K562 (cell line): ENCODE measurements around the gene NINJ1. TPM values are rescaled to one million over a fixed set of nuclear protein-coding genes. Genes with fewer than 3 reads are reported as not detected.

Experiments used
- ARHGAP35 ChIP-seq: fragments of 450-650 bp; IDR thresholded peaks from 2 replicates; pipeline ENCODE4 v1.6.1; 2018; ENCODE audit not compliant: partially characterized antibody
- BHLHE40 ChIP-seq: IDR thresholded peaks from 2 replicates; pipeline ENCODE4 v1.6.1; 2011; ENCODE audit warnings: low read length, improper control_type of control experiment
- CBX8 ChIP-seq: fragments of 200-600 bp; sonication (generic); IDR thresholded peaks from 2 replicates; pipeline ENCODE4 v1.6.1; 2012; ENCODE audit warnings: borderline replicate concordance, mixed run types, low read depth, mild to moderate bottlenecking, moderate library complexity, mixed read lengths, low read length, control low read depth, inconsistent platforms; ENCODE audit not compliant: poor library complexity, severe bottlenecking; ENCODE audit errors: extremely low read depth
- CHD1 ChIP-seq: fragments of 200-600 bp; sonication (generic); IDR thresholded peaks from one replicate; pipeline ENCODE4 v1.6.1; 2012; ENCODE audit warnings: mild to moderate bottlenecking, moderate library complexity, low read length, inconsistent platforms
- DPF2 ChIP-seq: fragments of 450-650 bp; IDR thresholded peaks from 2 replicates; pipeline ENCODE4 v1.6.1; 2016
- GTF2E2 ChIP-seq: fragments of 200-800 bp; sonication (Bioruptor generic); IDR thresholded peaks from 2 replicates; pipeline ENCODE4 v1.6.1; 2016; ENCODE audit warnings: missing genetic modification characterization, missing compliant biosample characterization
- NFIX ChIP-seq: fragments of 250-450 bp; sonication (Bioruptor Pico); IDR thresholded peaks from 2 replicates; pipeline ENCODE4 v1.4.0; 2020; ENCODE audit warnings: low read depth, mild to moderate bottlenecking, moderate library complexity
- SAFB ChIP-seq: fragments of 200-400 bp; formaldehyde crosslinking; IDR thresholded peaks from 2 replicates; pipeline ENCODE4 v1.6.1; 2017; ENCODE audit warnings: low read depth, low read length, borderline replicate concordance
- SIN3B ChIP-seq: fragments of 450-650 bp; IDR thresholded peaks from 2 replicates; pipeline ENCODE4 v1.6.1; 2017; ENCODE audit warnings: low read depth, mild to moderate bottlenecking, moderate library complexity
- SRSF7 ChIP-seq: fragments of 200-400 bp; formaldehyde crosslinking; optimal IDR thresholded peaks from 2 replicates; pipeline ENCODE3; 2017; ENCODE audit warnings: mild to moderate bottlenecking, low read depth, low read length
- TAF15 ChIP-seq: fragments of 200-400 bp; formaldehyde crosslinking; IDR thresholded peaks from 2 replicates; pipeline ENCODE4 v1.6.1; 2017; ENCODE audit warnings: mild to moderate bottlenecking, low read depth, low read length, moderate library complexity
- ZBTB7A ChIP-seq: IDR thresholded peaks from 2 replicates; pipeline ENCODE4 v1.6.1; 2011; ENCODE audit warnings: low read depth, mild to moderate bottlenecking, low read length, moderate library complexity, borderline replicate concordance; ENCODE audit not compliant: control insufficient read depth
- ZNF174 ChIP-seq: fragments of 250-450 bp; sonication (Bioruptor Pico); IDR thresholded peaks from 2 replicates; pipeline ENCODE4 v1.4.0; 2020; ENCODE audit warnings: mild to moderate bottlenecking
- ZNF274 ChIP-seq: IDR thresholded peaks from 2 replicates; pipeline ENCODE4 v1.6.1; 2011; ENCODE audit warnings: low read depth, mild to moderate bottlenecking, low read length, moderate library complexity, borderline replicate concordance
- ZNF57 ChIP-seq: fragments of 450-650 bp; formaldehyde crosslinking; IDR thresholded peaks from 2 replicates; pipeline ENCODE4 v1.4.0; 2020; ENCODE audit warnings: mild to moderate bottlenecking, moderate library complexity
- polyA plus RNA-seq, 8 experiments: library from polyadenylated mRNA; depleted of rRNA in 4 of 8; stranded (reverse) in 5 of 8; unstranded in 3 of 8; fragments of >200 nt; fragmentation: Nextera tagmentation in 2 of 8; fragmentation: Illumina TruSeq in 1 of 8; extraction: Ambion mirVana in 2 of 8; extraction: Trizol in 1 of 8; gene quantifications; 2 replicates each; pipeline versions ENCODE4 v1.2.1 to v1.2.3, GENCODE V29; 2011 to 2014; ENCODE audit warnings: inconsistent platforms in 1 of 8, missing spikeins in 1 of 8
- total RNA-seq, 7 experiments: library from RNA; depleted of rRNA in 6 of 7; stranded (reverse); fragments of >200 nt in 6 of 7; fragmentation: Illumina TruSeq in 2 of 7; extraction: Trizol in 2 of 7; gene quantifications; 2 replicates each; pipeline versions ENCODE4 v1.2.1 to v1.2.3, GENCODE V29; 2011 to 2021; ENCODE audit warnings: low replicate concordance in 1 of 7
- TF ChIP-seq, protein P1 (sequence below): fragments of 450-650 bp; IDR thresholded peaks from 2 replicates; pipeline ENCODE4 v1.6.1; 2017; ENCODE audit warnings: antibody characterized with exemption
- TF ChIP-seq, protein P2 (sequence below), 2 experiments: IDR thresholded peaks; 2 replicates each; pipeline ENCODE4 v1.6.1; 2012; ENCODE audit warnings: improper control_type of control experiment in 2 of 2, low read depth in 2 of 2, low read length in 2 of 2, borderline replicate concordance in 1 of 2
- TF ChIP-seq, protein P3 (sequence below), 3 experiments: fragments of 200-800 bp in 1 of 3; sonication (Bioruptor generic) in 1 of 3; sonication (generic) in 1 of 3; formaldehyde crosslinking in 1 of 3; IDR thresholded peaks; 2 replicates each; pipeline versions ENCODE4 v1.6.1 to v1.8.0; 2016 to 2022; ENCODE audit warnings: mild to moderate bottlenecking in 2 of 3, missing compliant biosample characterization in 2 of 3, missing genetic modification characterization in 2 of 3, missing genetic modification reagents in 1 of 3

Gene NINJ1
- total and polyA plus RNA-seq, 9 of the 15 experiments (the other 6 are each of a cell fraction or from before 2014, with no cell fraction given) = 0.13 to 8.4 (median 4.9) TPM

DNA sequence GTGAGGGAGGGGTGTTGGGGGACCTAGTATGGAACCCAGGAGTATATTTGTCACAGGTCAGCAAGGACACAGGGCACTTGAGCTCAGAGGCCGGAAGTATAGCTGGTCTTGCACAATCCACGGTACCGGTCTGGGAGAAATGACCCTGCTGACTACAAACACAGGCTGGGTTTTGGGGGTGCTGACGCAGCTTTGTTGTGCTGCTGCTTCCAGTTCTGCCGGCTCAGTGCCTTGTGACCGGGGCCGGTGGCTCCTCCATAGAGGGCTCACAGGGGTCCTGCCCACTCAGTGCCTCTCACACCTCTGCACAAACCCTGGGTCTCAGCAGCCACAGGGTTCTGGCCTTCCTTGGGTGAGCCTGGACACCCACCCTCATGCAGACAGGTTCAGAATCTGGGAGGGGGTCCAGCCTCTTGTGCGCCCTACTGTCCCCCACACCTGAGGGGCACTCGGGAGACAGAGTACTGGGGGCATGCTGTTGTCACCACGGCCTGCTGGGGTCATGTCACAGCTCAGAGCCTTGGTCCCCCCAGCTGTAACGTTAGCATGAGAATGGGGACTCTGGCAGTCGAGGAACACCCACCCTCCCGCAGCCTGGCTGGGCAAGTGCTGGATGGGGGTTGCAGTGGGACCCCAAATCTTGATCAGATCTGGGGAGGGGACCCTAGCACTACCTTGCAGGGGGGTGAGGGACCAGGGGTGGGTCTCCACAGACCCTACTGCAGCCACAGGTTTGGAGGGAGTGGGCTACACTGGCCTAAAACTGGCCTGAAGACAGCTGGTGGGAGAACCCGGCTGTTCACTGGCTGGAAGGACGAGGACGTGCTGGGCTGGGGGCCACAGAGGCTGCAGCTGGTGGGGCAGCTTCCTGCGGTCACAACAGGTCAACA is 17.7 kb downstream of the NINJ1 start (continued):
- TF ChIP-seq, protein P1, sequence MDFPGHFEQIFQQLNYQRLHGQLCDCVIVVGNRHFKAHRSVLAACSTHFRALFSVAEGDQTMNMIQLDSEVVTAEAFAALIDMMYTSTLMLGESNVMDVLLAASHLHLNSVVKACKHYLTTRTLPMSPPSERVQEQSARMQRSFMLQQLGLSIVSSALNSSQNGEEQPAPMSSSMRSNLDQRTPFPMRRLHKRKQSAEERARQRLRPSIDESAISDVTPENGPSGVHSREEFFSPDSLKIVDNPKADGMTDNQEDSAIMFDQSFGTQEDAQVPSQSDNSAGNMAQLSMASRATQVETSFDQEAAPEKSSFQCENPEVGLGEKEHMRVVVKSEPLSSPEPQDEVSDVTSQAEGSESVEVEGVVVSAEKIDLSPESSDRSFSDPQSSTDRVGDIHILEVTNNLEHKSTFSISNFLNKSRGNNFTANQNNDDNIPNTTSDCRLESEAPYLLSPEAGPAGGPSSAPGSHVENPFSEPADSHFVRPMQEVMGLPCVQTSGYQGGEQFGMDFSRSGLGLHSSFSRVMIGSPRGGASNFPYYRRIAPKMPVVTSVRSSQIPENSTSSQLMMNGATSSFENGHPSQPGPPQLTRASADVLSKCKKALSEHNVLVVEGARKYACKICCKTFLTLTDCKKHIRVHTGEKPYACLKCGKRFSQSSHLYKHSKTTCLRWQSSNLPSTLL = no peak
- TF ChIP-seq SAFB (no peak), GTF2E2 (tag) (no peak), ZBTB7A (peak; percentile 33; the same call in 1 of the 2 replicates), ZNF274 (no peak), CHD1 (no peak), TAF15 (no peak), ZNF57 (CRISPR knock-in tag) (0 out of 2 replicates have a peak, but pooled peaks have one; percentile 19), CBX8 (no peak), ARHGAP35 (no peak), SRSF7 (no peak), SIN3B (no peak), ZNF174 (no peak), DPF2 (0 out of 2 replicates have a peak, but pooled peaks have one; percentile 24), NFIX (CRISPR knock-in tag) (no peak), BHLHE40 (no peak)
- TF ChIP-seq, protein P2, sequence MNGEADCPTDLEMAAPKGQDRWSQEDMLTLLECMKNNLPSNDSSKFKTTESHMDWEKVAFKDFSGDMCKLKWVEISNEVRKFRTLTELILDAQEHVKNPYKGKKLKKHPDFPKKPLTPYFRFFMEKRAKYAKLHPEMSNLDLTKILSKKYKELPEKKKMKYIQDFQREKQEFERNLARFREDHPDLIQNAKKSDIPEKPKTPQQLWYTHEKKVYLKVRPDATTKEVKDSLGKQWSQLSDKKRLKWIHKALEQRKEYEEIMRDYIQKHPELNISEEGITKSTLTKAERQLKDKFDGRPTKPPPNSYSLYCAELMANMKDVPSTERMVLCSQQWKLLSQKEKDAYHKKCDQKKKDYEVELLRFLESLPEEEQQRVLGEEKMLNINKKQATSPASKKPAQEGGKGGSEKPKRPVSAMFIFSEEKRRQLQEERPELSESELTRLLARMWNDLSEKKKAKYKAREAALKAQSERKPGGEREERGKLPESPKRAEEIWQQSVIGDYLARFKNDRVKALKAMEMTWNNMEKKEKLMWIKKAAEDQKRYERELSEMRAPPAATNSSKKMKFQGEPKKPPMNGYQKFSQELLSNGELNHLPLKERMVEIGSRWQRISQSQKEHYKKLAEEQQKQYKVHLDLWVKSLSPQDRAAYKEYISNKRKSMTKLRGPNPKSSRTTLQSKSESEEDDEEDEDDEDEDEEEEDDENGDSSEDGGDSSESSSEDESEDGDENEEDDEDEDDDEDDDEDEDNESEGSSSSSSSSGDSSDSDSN (IDR thresholded peaks at IDR 0.05; ENCODE audit: borderline replicate concordance in 1 of 2, low read depth in 2 of 2, low read length in 2 of 2) = no peak
- TF ChIP-seq, protein P3, sequence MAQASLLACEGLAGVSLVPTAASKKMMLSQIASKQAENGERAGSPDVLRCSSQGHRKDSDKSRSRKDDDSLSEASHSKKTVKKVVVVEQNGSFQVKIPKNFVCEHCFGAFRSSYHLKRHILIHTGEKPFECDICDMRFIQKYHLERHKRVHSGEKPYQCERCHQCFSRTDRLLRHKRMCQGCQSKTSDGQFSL (CRISPR knock-in tag; IDR thresholded peaks at IDR 0.05) = no peak
- TF ChIP-seq, protein P3 (tag; IDR thresholded peaks at IDR 0.05) = peak in 1 of 2 experiments; percentile 62; a peak in 1 of 4 replicates
